GM18907 (cell line): Measurements from ENCODE around the gene ARL6.

Experiments used
- ATAC-seq: cut with Tn5 transposase; IDR thresholded peaks from one replicate; pipeline ENCODE4 v1.9.1; 2021; ENCODE audit warnings: mild to moderate bottlenecking, moderate library complexity; ENCODE audit not compliant: unreplicated experiment

Gene ARL6

GRCh38 chr3:97764407-97765238 lies at the start of gene ARL6:
ARL6 (plus strand) TSS chr3:97764758; CDS start chr3:97768108, 3,350 bp downstream.
- ATAC-seq, result peak; percentile 98

- ATAC-seq, result peak; percentile 97
Observed at GRCh38 chr3:97719156-97719821, 45.3 kb upstream of the ARL6 start.

GRCh38 chr3:97720417-97720816 lies 44.1 kb upstream of the ARL6 start:
- ATAC-seq, result no peak

- no peak for ATAC-seq
Observed at GRCh38 chr3:97721446-97721845, 43.1 kb upstream of the ARL6 start.

GRCh38 chr3:97736928-97737327 lies 27.6 kb upstream of the ARL6 start:
- no peak for ATAC-seq

- no peak for ATAC-seq
Observed at GRCh38 chr3:97738761-97739160, 25.8 kb upstream of the ARL6 start.

GRCh38 chr3:97742036-97742435 lies 22.5 kb upstream of the ARL6 start:
- ATAC-seq, result no peak

- ATAC-seq, result no peak
Observed at GRCh38 chr3:97744289-97744688, 20.3 kb upstream of the ARL6 start.

- peak; percentile 1 for ATAC-seq
Observed at GRCh38 chr3:97763586-97764406, 762 bp upstream of the ARL6 start.

- no peak for ATAC-seq
Observed at GRCh38 chr3:97765336-97765735, 778 bp downstream of the ARL6 start.

GRCh38 chr3:97772926-97773325 lies 8.4 kb downstream of the ARL6 start:
- no peak for ATAC-seq

GRCh38 chr3:97778152-97778551 lies 13.6 kb downstream of the ARL6 start:
- ATAC-seq, result no peak

- peak; percentile 73 for ATAC-seq
Observed at GRCh38 chr3:97793420-97794019, 29.0 kb downstream of the ARL6 start.

- ATAC-seq, result no peak
Observed at GRCh38 chr3:97795951-97796350, 31.4 kb downstream of the ARL6 start.

- ATAC-seq, result no peak
Observed at GRCh38 chr3:97804471-97804870, 39.9 kb downstream of the ARL6 start.

- ATAC-seq, result no peak
Observed at GRCh38 chr3:97810779-97811390, 46.3 kb downstream of the ARL6 start.

GRCh38 chr3:97815149-97815917 lies 50.8 kb downstream of the ARL6 start:
- ATAC-seq, result no peak

GRCh38 chr3:97816811-97817210 lies 52.3 kb downstream of the ARL6 start:
- no peak for ATAC-seq

- no peak for ATAC-seq
Observed at GRCh38 chr3:97817965-97818364, 53.4 kb downstream of the ARL6 start.

GRCh38 chr3:97820780-97821179 lies 56.2 kb downstream of the ARL6 start:
- no peak for ATAC-seq
